ENCODE results near the gene ARHGAP10.
A peak's percentile ranks its signal among the peaks of the same experiment; 100 is the strongest.
"Not testable (repeated sequence)": the region's sequence is repeated elsewhere in the genome, so short reads cannot be mapped to it uniquely, and the experiment has no call there.

The ARHGAP10 gene

DNA sequence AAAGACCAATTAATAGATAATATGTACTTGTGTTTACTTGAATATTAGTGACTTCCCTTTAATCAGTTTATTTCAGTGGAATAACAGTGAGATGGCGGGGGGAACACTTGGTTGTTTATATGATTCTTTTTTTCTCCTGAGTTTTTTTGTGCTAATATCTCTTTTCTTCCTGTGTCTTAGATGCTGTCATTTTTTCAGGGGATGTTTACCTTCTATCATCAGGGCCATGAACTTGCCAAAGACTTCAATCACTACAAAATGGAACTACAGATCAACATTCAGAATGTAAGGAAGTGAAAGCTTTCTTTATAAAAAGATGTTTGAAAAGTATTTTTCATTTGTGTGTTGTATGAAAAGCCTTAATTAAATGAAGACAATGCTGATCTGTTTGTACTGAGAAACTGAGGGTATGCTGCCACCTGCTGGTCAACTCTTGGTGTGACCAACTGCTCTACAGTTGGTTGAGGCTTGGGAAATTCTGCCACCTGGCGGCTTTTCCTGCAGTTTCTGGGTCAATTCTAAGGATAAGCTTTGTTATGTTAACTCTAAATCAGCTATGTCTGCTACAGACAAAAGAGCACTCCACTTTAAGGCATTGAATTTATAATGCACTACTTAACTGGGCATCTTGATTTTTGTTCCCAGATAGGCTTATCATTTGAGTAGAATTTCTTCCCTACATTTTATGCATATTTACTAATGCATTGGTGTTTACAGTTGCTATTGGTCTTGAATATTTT, 134.8 kb downstream of the ARHGAP10 start:
- TF ChIP-seq, protein P1, sequence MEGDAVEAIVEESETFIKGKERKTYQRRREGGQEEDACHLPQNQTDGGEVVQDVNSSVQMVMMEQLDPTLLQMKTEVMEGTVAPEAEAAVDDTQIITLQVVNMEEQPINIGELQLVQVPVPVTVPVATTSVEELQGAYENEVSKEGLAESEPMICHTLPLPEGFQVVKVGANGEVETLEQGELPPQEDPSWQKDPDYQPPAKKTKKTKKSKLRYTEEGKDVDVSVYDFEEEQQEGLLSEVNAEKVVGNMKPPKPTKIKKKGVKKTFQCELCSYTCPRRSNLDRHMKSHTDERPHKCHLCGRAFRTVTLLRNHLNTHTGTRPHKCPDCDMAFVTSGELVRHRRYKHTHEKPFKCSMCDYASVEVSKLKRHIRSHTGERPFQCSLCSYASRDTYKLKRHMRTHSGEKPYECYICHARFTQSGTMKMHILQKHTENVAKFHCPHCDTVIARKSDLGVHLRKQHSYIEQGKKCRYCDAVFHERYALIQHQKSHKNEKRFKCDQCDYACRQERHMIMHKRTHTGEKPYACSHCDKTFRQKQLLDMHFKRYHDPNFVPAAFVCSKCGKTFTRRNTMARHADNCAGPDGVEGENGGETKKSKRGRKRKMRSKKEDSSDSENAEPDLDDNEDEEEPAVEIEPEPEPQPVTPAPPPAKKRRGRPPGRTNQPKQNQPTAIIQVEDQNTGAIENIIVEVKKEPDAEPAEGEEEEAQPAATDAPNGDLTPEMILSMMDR (conservative IDR thresholded peaks at IDR 0.05; ENCODE audit: low read depth) = peak; percentile 97
- POLR2A ChIA-PET (ENCODE audit: low non-redundant PET) = no interaction called here
- CTCF ChIA-PET = interaction anchor here (0.6 to 3.2 kb wide), 38 partner anchors 9 to 848 kb away, joined by 3 to 33 read pairs (median 4); partner anchors contain the start of genes ARHGAP10, PRMT9 and TMEM184C
- DNase-seq (ENCODE audit: low spot score) = peak; percentile 74
- no peak overlapping the region for H3K27ac ChIP-seq

DNA sequence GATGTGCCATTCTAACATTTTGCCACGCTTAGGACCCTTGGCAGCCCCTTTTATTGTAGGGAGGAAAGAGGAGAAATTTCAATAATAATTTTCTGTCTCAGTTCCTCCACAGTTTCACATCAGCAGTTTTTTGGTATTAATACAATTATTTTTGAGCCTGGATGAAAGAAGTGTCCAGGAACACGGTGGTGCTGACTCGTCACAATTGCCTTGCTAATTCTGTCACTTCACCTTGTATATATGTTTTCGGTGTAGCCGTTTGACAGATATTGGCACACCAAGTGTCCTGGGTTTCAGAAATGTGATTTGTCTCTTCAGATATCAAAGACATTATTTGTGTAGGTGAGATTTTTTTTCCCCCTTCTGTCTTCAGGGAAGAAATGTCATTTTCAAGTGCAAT, 142.2 kb downstream of the ARHGAP10 start:
- DNase-seq (ENCODE audit: low spot score) = no peak
- no peak overlapping the region for H3K27ac ChIP-seq
- TF ChIP-seq, protein P1 (conservative IDR thresholded peaks at IDR 0.05; ENCODE audit: low read depth) = no peak
- CTCF ChIA-PET = no interaction called here
- POLR2A ChIA-PET (ENCODE audit: low non-redundant PET) = no interaction called here

DNA sequence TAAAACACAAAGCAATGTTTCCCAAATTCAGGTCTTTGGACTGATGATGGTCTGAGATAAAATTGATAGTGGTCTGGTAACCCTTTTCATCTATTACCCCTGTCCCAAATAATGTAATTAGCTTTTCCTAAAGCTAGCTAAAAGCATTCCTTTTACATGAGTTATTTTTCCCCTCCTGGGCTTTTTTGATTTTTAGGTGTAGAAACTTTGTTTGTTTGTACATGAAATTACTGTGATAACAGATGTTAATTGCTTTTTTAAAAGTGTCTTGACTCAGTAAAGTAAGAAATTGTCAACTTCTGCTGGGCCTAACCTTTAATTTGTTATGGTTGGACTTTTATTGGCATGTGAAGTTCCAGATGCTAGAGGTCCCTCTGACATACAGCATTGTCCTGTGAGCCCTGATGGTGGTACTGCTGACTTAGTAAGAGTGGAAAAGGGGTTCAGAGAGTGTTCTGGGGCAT, 145.5 kb downstream of the ARHGAP10 start:
- POLR2A ChIA-PET (ENCODE audit: low non-redundant PET) = no interaction called here
- TF ChIP-seq, protein P1 (conservative IDR thresholded peaks at IDR 0.05; ENCODE audit: low read depth) = no peak
- CTCF ChIA-PET = interaction anchor here (0.6 kb wide), 2 partner anchors 10 to 241 kb away, joined by 3 to 5 read pairs; no protein-coding TSS in a partner anchor
- DNase-seq (ENCODE audit: low spot score) = no peak
- H3K27ac ChIP-seq = no peak overlapping the region

GRCh38 chr4:147879676-147880075, 147.8 kb downstream of the ARHGAP10 start:
- ChIA-PET CTCF (interaction anchor here (0.6 kb wide), 1 partner anchor 34 kb away, joined by 3 read pairs; no protein-coding TSS in a partner anchor), POLR2A (ENCODE audit: low non-redundant PET) (no interaction called here)
- TF ChIP-seq, protein P1 (conservative IDR thresholded peaks at IDR 0.05; ENCODE audit: low read depth) = no peak
- no peak for DNase-seq (ENCODE audit: low spot score)
- no peak overlapping the region for H3K27ac ChIP-seq

- no peak overlapping the region for H3K27ac ChIP-seq
- TF ChIP-seq, protein P1 (conservative IDR thresholded peaks at IDR 0.05; ENCODE audit: low read depth) = no peak
- DNase-seq (ENCODE audit: low spot score) = no peak
- ChIA-PET CTCF (interaction anchor here (0.6 kb wide), 1 partner anchor 1294 kb away, joined by 4 read pairs; no protein-coding TSS in a partner anchor), POLR2A (ENCODE audit: low non-redundant PET) (interaction anchor here (0.5 kb wide), 1 partner anchor 1900 kb away, joined by 3 read pairs; no protein-coding TSS in a partner anchor)
These were observed 148.6 kb downstream of the ARHGAP10 start for GRCh38 chr4:147880511-147880910.

DNA sequence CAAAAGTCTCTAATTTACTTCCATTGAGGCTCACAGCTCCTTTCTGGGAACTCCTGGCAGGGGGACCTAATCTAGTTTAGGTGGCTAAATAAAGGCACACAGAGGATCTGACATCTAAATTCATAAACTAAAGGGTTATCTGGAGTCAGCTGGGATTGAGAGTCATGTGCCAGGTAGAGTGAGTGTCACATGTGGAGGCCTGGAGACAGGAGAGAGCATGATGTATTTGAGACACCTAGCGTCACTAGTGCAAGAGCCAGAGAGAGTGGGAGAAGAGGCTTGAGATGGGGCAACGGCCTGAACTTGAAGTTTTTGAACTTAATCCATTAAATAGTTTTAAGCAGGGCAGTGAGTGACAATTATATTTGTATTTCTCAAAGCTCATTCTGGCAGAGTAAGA, 152.6 kb downstream of the ARHGAP10 start:
- H3K27ac ChIP-seq = no peak overlapping the region
- DNase-seq (ENCODE audit: low spot score) = no peak
- TF ChIP-seq, protein P1 (conservative IDR thresholded peaks at IDR 0.05; ENCODE audit: low read depth) = no peak
- ChIA-PET CTCF (interaction anchor here (0.6 to 0.7 kb wide), 2 partner anchors 25 to 34 kb away, joined by 3 read pairs; no protein-coding TSS in a partner anchor), POLR2A (ENCODE audit: low non-redundant PET) (no interaction called here)

GRCh38 chr4:147885216-147885615, 153.3 kb downstream of the ARHGAP10 start:
- CTCF ChIA-PET = interaction anchor here (0.7 kb wide), 1 partner anchor 113 kb away, joined by 3 read pairs; no protein-coding TSS in a partner anchor

More at GRCh38 chr4:147885216-147885615, 153.3 kb downstream of the ARHGAP10 start:
- H3K27ac ChIP-seq; DNase-seq (ENCODE audit: low spot score); POLR2A ChIA-PET (ENCODE audit: low non-redundant PET): not testable (repeated sequence)
